Neural progenitor cell (in vitro differentiated cells): ENCODE measurements around the gene FRAS1.

Experiments used
- CTCF ChIP-seq: fragments of 200-600 bp; sonication (generic); IDR thresholded peaks from 2 replicates; pipeline ENCODE4 v1.5.1; 2017; ENCODE audit warnings: antibody characterized with exemption, mild to moderate bottlenecking
- EZH2 ChIP-seq: fragments of 200-600 bp; sonication (generic); IDR thresholded peaks from 2 replicates; pipeline ENCODE4 v1.6.1; 2017; ENCODE audit warnings: antibody characterized with exemption, mild to moderate bottlenecking, moderate library complexity
- EZH2phosphoT487 ChIP-seq: fragments of 200-600 bp; sonication (generic); IDR thresholded peaks from 2 replicates; pipeline ENCODE4 v1.6.1; 2017; ENCODE audit warnings: antibody characterized with exemption

- TF ChIP-seq EZH2: no peak
- TF ChIP-seq EZH2phosphoT487: no peak
- TF ChIP-seq CTCF: no peak
Measured at GRCh38 chr4:78138252-78138651, 81.1 kb downstream of the FRAS1 start.
